Measurements from ENCODE around the gene REEP5. TPM values are rescaled to one million over a fixed set of nuclear protein-coding genes. Genes with fewer than 3 reads are reported as not detected.

The REEP5 gene
- total RNA-seq, 1 donor from 2014 or later = 120 TPM

- FAIRE-seq (no peak), DNase-seq (ENCODE audit: low read depth) (no peak)
- Histone ChIP-seq H3K4me3 (ENCODE audit: insufficient read depth, low read depth, low read length) (no peak overlapping the region), H3K79me2 (ENCODE audit: insufficient read depth, low read length) (no peaks in the 10 kb centered on the region), H3K9me3 (ENCODE audit: insufficient read depth, low read depth, low read length) (no peaks in the 10 kb centered on the region), H2AFZ (ENCODE audit: low read depth, low read length) (no peak overlapping the region), H3K27ac (ENCODE audit: low read depth, low read length) (no peak overlapping the region), H3K9ac (ENCODE audit: low read length) (no peak overlapping the region), H3K27me3 (ENCODE audit: insufficient read depth, low read length) (no peaks in the 10 kb centered on the region), H3K4me1 (ENCODE audit: insufficient read depth, low read length) (peaks cover 37% of the 10 kb centered on the region), H4K20me1 (ENCODE audit: insufficient read depth, low read length) (peaks cover 3% of the 10 kb centered on the region), H3K4me2 (ENCODE audit: low read length) (no peak overlapping the region), H3K36me3 (ENCODE audit: insufficient read depth, low read length) (no peaks in the 10 kb centered on the region)
- H3K27ac Mint-ChIP-seq (ENCODE audit: unreplicated experiment) = no peak overlapping the region
- H3K9me3 Mint-ChIP-seq (ENCODE audit: unreplicated experiment) = peaks cover 3% of the 10 kb centered on the region
- no peaks in the 10 kb centered on the region for H3K36me3 Mint-ChIP-seq (ENCODE audit: low read depth, unreplicated experiment)
- TF ChIP-seq EZH2 (IDR thresholded peaks at IDR 0.05; ENCODE audit: insufficient read depth, low read length) (no peak), CTCF (IDR thresholded peaks at IDR 0.05; ENCODE audit: insufficient read depth, low read depth, low read length) (no peak)
- no peak overlapping the region for H3K4me3 Mint-ChIP-seq (ENCODE audit: unreplicated experiment)
- no peaks in the 10 kb centered on the region for H3K27me3 Mint-ChIP-seq (ENCODE audit: low read depth, unreplicated experiment)
- peaks cover 19% of the 10 kb centered on the region for H3K4me1 Mint-ChIP-seq (ENCODE audit: low read depth, unreplicated experiment)
Measured at GRCh38 chr5:112957036-112957808, 35.2 kb upstream of the REEP5 start.

GRCh38 chr5:112956606-112957005 is 34.6 kb upstream of the REEP5 start:
- Histone ChIP-seq H3K27me3 (ENCODE audit: insufficient read depth, low read length) (no peaks in the 10 kb centered on the region), H4K20me1 (ENCODE audit: insufficient read depth, low read length) (peaks cover 3% of the 10 kb centered on the region), H3K4me3 (ENCODE audit: insufficient read depth, low read depth, low read length) (no peak overlapping the region), H3K36me3 (ENCODE audit: insufficient read depth, low read length) (no peaks in the 10 kb centered on the region), H3K9me3 (ENCODE audit: insufficient read depth, low read depth, low read length) (no peaks in the 10 kb centered on the region), H3K4me2 (ENCODE audit: low read length) (no peak overlapping the region), H3K79me2 (ENCODE audit: insufficient read depth, low read length) (no peaks in the 10 kb centered on the region), H3K4me1 (ENCODE audit: insufficient read depth, low read length) (peaks cover 37% of the 10 kb centered on the region), H2AFZ (ENCODE audit: low read depth, low read length) (no peak overlapping the region), H3K9ac (ENCODE audit: low read length) (no peak overlapping the region), H3K27ac (ENCODE audit: low read depth, low read length) (no peak overlapping the region)
- no peak for FAIRE-seq
- H3K27me3 Mint-ChIP-seq (ENCODE audit: low read depth, unreplicated experiment) = no peaks in the 10 kb centered on the region
- TF ChIP-seq EZH2 (IDR thresholded peaks at IDR 0.05; ENCODE audit: insufficient read depth, low read length) (no peak), CTCF (IDR thresholded peaks at IDR 0.05; ENCODE audit: insufficient read depth, low read depth, low read length) (no peak)
- H3K4me1 Mint-ChIP-seq (ENCODE audit: low read depth, unreplicated experiment) = peaks cover 19% of the 10 kb centered on the region
- no peak overlapping the region for H3K27ac Mint-ChIP-seq (ENCODE audit: unreplicated experiment)
- no peak for DNase-seq (ENCODE audit: low read depth)
- H3K4me3 Mint-ChIP-seq (ENCODE audit: unreplicated experiment) = no peak overlapping the region
- H3K9me3 Mint-ChIP-seq (ENCODE audit: unreplicated experiment) = peaks cover 3% of the 10 kb centered on the region
- H3K36me3 Mint-ChIP-seq (ENCODE audit: low read depth, unreplicated experiment) = no peaks in the 10 kb centered on the region

- no peaks in the 10 kb centered on the region for H3K27me3 Mint-ChIP-seq (ENCODE audit: low read depth, unreplicated experiment)
- peaks cover 3% of the 10 kb centered on the region for H3K27me3 ChIP-seq (ENCODE audit: insufficient read depth, low read length)
- no peaks in the 10 kb centered on the region for H3K36me3 ChIP-seq (ENCODE audit: insufficient read depth, low read length)
- H3K4me1 Mint-ChIP-seq (ENCODE audit: low read depth, unreplicated experiment) = no peaks in the 10 kb centered on the region
- no peak overlapping the region for H3K9ac ChIP-seq (ENCODE audit: low read length)
- FAIRE-seq = no peak
- H3K4me3 Mint-ChIP-seq (ENCODE audit: unreplicated experiment) = no peak overlapping the region
- no peaks in the 10 kb centered on the region for H3K36me3 Mint-ChIP-seq (ENCODE audit: low read depth, unreplicated experiment)
- H3K4me1 ChIP-seq (ENCODE audit: insufficient read depth, low read length) = no peaks in the 10 kb centered on the region
- no peak for TF ChIP-seq EZH2 (IDR thresholded peaks at IDR 0.05; ENCODE audit: insufficient read depth, low read length)
- no peak for TF ChIP-seq CTCF (IDR thresholded peaks at IDR 0.05; ENCODE audit: insufficient read depth, low read depth, low read length)
- H3K9me3 Mint-ChIP-seq (ENCODE audit: unreplicated experiment) = peaks cover 3% of the 10 kb centered on the region
- no peak overlapping the region for H3K4me3 ChIP-seq (ENCODE audit: insufficient read depth, low read depth, low read length)
- no peak for DNase-seq (ENCODE audit: low read depth)
- H2AFZ ChIP-seq (ENCODE audit: low read depth, low read length) = no peak overlapping the region
- H3K4me2 ChIP-seq (ENCODE audit: low read length) = no peak overlapping the region
- no peaks in the 10 kb centered on the region for H3K79me2 ChIP-seq (ENCODE audit: insufficient read depth, low read length)
- no peaks in the 10 kb centered on the region for H3K9me3 ChIP-seq (ENCODE audit: insufficient read depth, low read depth, low read length)
- H3K27ac ChIP-seq (ENCODE audit: low read depth, low read length) = no peak overlapping the region
- H3K27ac Mint-ChIP-seq (ENCODE audit: unreplicated experiment) = no peak overlapping the region
- no peaks in the 10 kb centered on the region for H4K20me1 ChIP-seq (ENCODE audit: insufficient read depth, low read length)
Measured at GRCh38 chr5:112951124-112951702, 29.2 kb upstream of the REEP5 start.
